ENCODE data around the gene PPP1R13L.

PPP1R13L gene

GRCh38 chr19:45406226-45407090 lies 1.6 kb upstream of the PPP1R13L start, which contains the start of gene POLR1G:
POLR1G (plus strand) TSS chr19:45406644; CDS start chr19:45406697, 53 bp downstream.
- TF ChIP-seq ZNF274 (IDR thresholded peaks at IDR 0.05; ENCODE audit: low read depth, low read length) = no peak
- peak within 1 kb of the TSS; percentile 91 for H3K4me3 ChIP-seq (ENCODE audit: low read length)

GRCh38 chr19:45405435-45406225 lies 761 bp upstream of the PPP1R13L start:
- peak overlapping the region; percentile 91 for H3K4me3 ChIP-seq (ENCODE audit: low read length)
- no peak for TF ChIP-seq ZNF274 (IDR thresholded peaks at IDR 0.05; ENCODE audit: low read depth, low read length)

- H3K4me3 ChIP-seq (ENCODE audit: low read length) = peak overlapping the region; percentile 91; the same call in 1 of the 2 replicates
These were observed 900 bp downstream of the PPP1R13L start for GRCh38 chr19:45403781-45404556.

GRCh38 chr19:45403272-45403671 lies 1.6 kb downstream of the PPP1R13L start:
- no peak overlapping the region for H3K4me3 ChIP-seq (ENCODE audit: low read length)

More at GRCh38 chr19:45403781-45404556, 900 bp downstream of the PPP1R13L start:
- TF ChIP-seq ZNF274 (IDR thresholded peaks at IDR 0.05; ENCODE audit: low read depth, low read length) = no peak

GRCh38 chr19:45402298-45403061 lies 2.4 kb downstream of the PPP1R13L start:
- no peak overlapping the region for H3K4me3 ChIP-seq (ENCODE audit: low read length)
- no peak for TF ChIP-seq ZNF274 (IDR thresholded peaks at IDR 0.05; ENCODE audit: low read depth, low read length)

More at GRCh38 chr19:45403272-45403671, 1.6 kb downstream of the PPP1R13L start:
- no peak for TF ChIP-seq ZNF274 (IDR thresholded peaks at IDR 0.05; ENCODE audit: low read depth, low read length)

- no peak for TF ChIP-seq ZNF274 (IDR thresholded peaks at IDR 0.05; ENCODE audit: low read depth, low read length)
- H3K4me3 ChIP-seq (ENCODE audit: low read length) = no peak overlapping the region
These were observed 3.1 kb downstream of the PPP1R13L start for GRCh38 chr19:45401815-45402214.

- TF ChIP-seq ZNF274 (IDR thresholded peaks at IDR 0.05; ENCODE audit: low read depth, low read length) = no peak
These were observed 4.7 kb downstream of the PPP1R13L start for GRCh38 chr19:45400192-45400591.

GRCh38 chr19:45395821-45396617 lies 8.8 kb downstream of the PPP1R13L start:
- TF ChIP-seq ZNF274 (IDR thresholded peaks at IDR 0.05; ENCODE audit: low read depth, low read length) = no peak
- H3K4me3 ChIP-seq (ENCODE audit: low read length) = no peak overlapping the region

More at GRCh38 chr19:45400192-45400591, 4.7 kb downstream of the PPP1R13L start:
- no peak overlapping the region for H3K4me3 ChIP-seq (ENCODE audit: low read length)

- TF ChIP-seq ZNF274 (IDR thresholded peaks at IDR 0.05; ENCODE audit: low read depth, low read length) = no peak
- no peak overlapping the region for H3K4me3 ChIP-seq (ENCODE audit: low read length)
These were observed 12.8 kb downstream of the PPP1R13L start for GRCh38 chr19:45391871-45392665.

GRCh38 chr19:45391346-45391745 lies 13.5 kb downstream of the PPP1R13L start:
- no peak overlapping the region for H3K4me3 ChIP-seq (ENCODE audit: low read length)
- no peak for TF ChIP-seq ZNF274 (IDR thresholded peaks at IDR 0.05; ENCODE audit: low read depth, low read length)

- H3K4me3 ChIP-seq (ENCODE audit: low read length) = no peak overlapping the region
- no peak for TF ChIP-seq ZNF274 (IDR thresholded peaks at IDR 0.05; ENCODE audit: low read depth, low read length)
These were observed 19.3 kb downstream of the PPP1R13L start for GRCh38 chr19:45385392-45386221.
